ENCODE results near the gene KLK3.

The KLK3 gene

GRCh38 chr19:50875795-50876422, 21.2 kb downstream of the KLK3 start:
- TF ChIP-seq TEAD4 (IDR thresholded peaks at IDR 0.05) (no peak), CREB1 (IDR thresholded peaks at IDR 0.05; ENCODE audit: low read depth) (no peak), NFIC (IDR thresholded peaks at IDR 0.05) (no peak), EGR1 (IDR thresholded peaks at IDR 0.05) (no peak), CEBPB (IDR thresholded peaks at IDR 0.05) (no peak), EP300 (IDR thresholded peaks at IDR 0.05; ENCODE audit: borderline replicate concordance) (no peak), YY1 (IDR thresholded peaks at IDR 0.05; ENCODE audit: low read depth) (no peak), TCF12 (IDR thresholded peaks at IDR 0.05; ENCODE audit: low read depth) (no peak), MAX (IDR thresholded peaks at IDR 0.05) (no peak), REST (IDR thresholded peaks at IDR 0.05; ENCODE audit: low read depth) (no peak), FOXM1 (IDR thresholded peaks at IDR 0.05; ENCODE audit: borderline replicate concordance, low read depth) (no peak), ZBTB7A (IDR thresholded peaks at IDR 0.05; ENCODE audit: low read depth) (no peak), TAF1 (IDR thresholded peaks at IDR 0.05; ENCODE audit: low read depth) (no peak), RAD21 (IDR thresholded peaks at IDR 0.05; ENCODE audit: low read depth) (no peak), USF1 (IDR thresholded peaks at IDR 0.05) (no peak)

- TF ChIP-seq CEBPB (IDR thresholded peaks at IDR 0.05) (no peak), RAD21 (IDR thresholded peaks at IDR 0.05; ENCODE audit: low read depth) (no peak), TAF1 (IDR thresholded peaks at IDR 0.05; ENCODE audit: low read depth) (no peak), REST (IDR thresholded peaks at IDR 0.05; ENCODE audit: low read depth) (no peak), EGR1 (IDR thresholded peaks at IDR 0.05) (no peak)
These were observed 21.7 kb downstream of the KLK3 start for GRCh38 chr19:50876456-50876855.

- TF ChIP-seq EGR1 (IDR thresholded peaks at IDR 0.05) (no peak), CEBPB (IDR thresholded peaks at IDR 0.05) (no peak), MAX (IDR thresholded peaks at IDR 0.05) (no peak), REST (IDR thresholded peaks at IDR 0.05; ENCODE audit: low read depth) (no peak), ZBTB7A (IDR thresholded peaks at IDR 0.05; ENCODE audit: low read depth) (no peak), CREB1 (IDR thresholded peaks at IDR 0.05; ENCODE audit: low read depth) (no peak), TEAD4 (IDR thresholded peaks at IDR 0.05) (no peak), YY1 (IDR thresholded peaks at IDR 0.05; ENCODE audit: low read depth) (no peak), USF1 (IDR thresholded peaks at IDR 0.05) (no peak)
These were observed 22.6 kb downstream of the KLK3 start for GRCh38 chr19:50877338-50877737.

- no peak for TF ChIP-seq MAX (IDR thresholded peaks at IDR 0.05)
- TF ChIP-seq ZBTB7A (IDR thresholded peaks at IDR 0.05; ENCODE audit: low read depth): no peak
- TF ChIP-seq RAD21 (IDR thresholded peaks at IDR 0.05; ENCODE audit: low read depth): no peak
- TF ChIP-seq TAF1 (IDR thresholded peaks at IDR 0.05; ENCODE audit: low read depth): no peak
- TF ChIP-seq EGR1 (IDR thresholded peaks at IDR 0.05): no peak
- TF ChIP-seq NFIC (IDR thresholded peaks at IDR 0.05): no peak
- no peak for TF ChIP-seq REST (IDR thresholded peaks at IDR 0.05; ENCODE audit: low read depth)
- no peak for TF ChIP-seq CREB1 (IDR thresholded peaks at IDR 0.05; ENCODE audit: low read depth)
- no peak for TF ChIP-seq EP300 (IDR thresholded peaks at IDR 0.05; ENCODE audit: borderline replicate concordance)
- no peak for TF ChIP-seq TCF12 (IDR thresholded peaks at IDR 0.05; ENCODE audit: low read depth)
- no peak for TF ChIP-seq YY1 (IDR thresholded peaks at IDR 0.05; ENCODE audit: low read depth)
- no peak for TF ChIP-seq CEBPB (IDR thresholded peaks at IDR 0.05)
- no peak for TF ChIP-seq TEAD4 (IDR thresholded peaks at IDR 0.05)
- no peak for TF ChIP-seq USF1 (IDR thresholded peaks at IDR 0.05)
- TF ChIP-seq FOXM1 (IDR thresholded peaks at IDR 0.05; ENCODE audit: borderline replicate concordance, low read depth): no peak
These were observed 24.1 kb downstream of the KLK3 start for GRCh38 chr19:50878851-50879250.

All from Ishikawa (cell line).